CD1c-positive myeloid dendritic cell (primary cell): ENCODE results near the gene HIPK1.
A peak's percentile ranks its signal among the peaks of the same experiment; 100 is the strongest.

ENCODE experiments used
- DNase-seq: peaks from one replicate; pipeline ENCODE4 v3.0.0-alpha.2; 2016; ENCODE audit errors: extremely low spot score

HIPK1 gene

GRCh38 chr1:113928941-113929749, at the start of gene HIPK1:
Gene HIPK1, plus strand, starts transcription at chr1:113929324.
- peak; percentile 96 for DNase-seq

GRCh38 chr1:113879739-113880038, 49.4 kb upstream of the HIPK1 start:
- no peak for DNase-seq

GRCh38 chr1:113881661-113882060, 47.5 kb upstream of the HIPK1 start:
- DNase-seq, result no peak

GRCh38 chr1:113886417-113887401, 42.4 kb upstream of the HIPK1 start:
- DNase-seq, result no peak

- DNase-seq, result no peak
Measured at GRCh38 chr1:113887402-113888175, 41.5 kb upstream of the HIPK1 start, which contains the start of gene BCL2L15. Gene BCL2L15, minus strand, starts transcription at chr1:113887581. Its CDS starts 206 bp downstream, at chr1:113887375.

- no peak for DNase-seq
Measured at GRCh38 chr1:113890816-113891215, 38.3 kb upstream of the HIPK1 start.

GRCh38 chr1:113891631-113892220, 37.4 kb upstream of the HIPK1 start:
- DNase-seq, result no peak

GRCh38 chr1:113893267-113893666, 35.9 kb upstream of the HIPK1 start:
- no peak for DNase-seq

- no peak for DNase-seq
Measured at GRCh38 chr1:113895098-113895497, 34.0 kb upstream of the HIPK1 start.

- no peak for DNase-seq
Measured at GRCh38 chr1:113895961-113896360, 33.2 kb upstream of the HIPK1 start.

- DNase-seq, result no peak
Measured at GRCh38 chr1:113898241-113898814, 30.8 kb upstream of the HIPK1 start.

GRCh38 chr1:113899111-113899510, 30.0 kb upstream of the HIPK1 start:
- no peak for DNase-seq

- DNase-seq, result no peak
Measured at GRCh38 chr1:113901191-113901590, 27.9 kb upstream of the HIPK1 start.

- no peak for DNase-seq
Measured at GRCh38 chr1:113903501-113904292, 25.4 kb upstream of the HIPK1 start.

- DNase-seq, result peak; percentile 71
Measured at GRCh38 chr1:113904293-113904673, 24.8 kb upstream of the HIPK1 start.

GRCh38 chr1:113904674-113905434, 24.3 kb upstream of the HIPK1 start, which contains the start of the genes AP4B1 and DCLRE1B:
Gene AP4B1, minus strand, starts transcription at chr1:113904799. Its CDS starts 82 bp downstream, at chr1:113904717.
Gene DCLRE1B, plus strand, starts transcription at chr1:113905326. Its CDS starts 261 bp downstream, at chr1:113905587.
- peak; percentile 99 for DNase-seq

- DNase-seq, result no peak
Measured at GRCh38 chr1:113905435-113905861, 23.7 kb upstream of the HIPK1 start.

- no peak for DNase-seq
Measured at GRCh38 chr1:113912594-113913311, 16.4 kb upstream of the HIPK1 start.

- DNase-seq, result no peak
Measured at GRCh38 chr1:113913312-113913668, 15.8 kb upstream of the HIPK1 start.
